Measurements from ENCODE around the gene CARD10. TPM values are rescaled to one million over a fixed set of nuclear protein-coding genes. Genes with fewer than 3 reads are reported as not detected.

CARD10 gene
- total and polyA plus RNA-seq, 2 of the 8 experiments (the other 6 are each of a cell fraction or from before 2014, with no cell fraction given) = 13.5 to 14.4 TPM

- TF ChIP-seq E2F6 (IDR thresholded peaks at IDR 0.05) (no peak), ZNF274 (IDR thresholded peaks at IDR 0.05; ENCODE audit: borderline replicate concordance, extremely low read depth, low read length) (no peak), PHF8 (conservative IDR thresholded peaks at IDR 0.05; ENCODE audit: low read depth, low read length) (no peak), CTCF (IDR thresholded peaks at IDR 0.05; ENCODE audit: control extremely low read depth in 1 of 3, insufficient read depth in 1 of 3, low read depth in 1 of 3, low read length in 3 of 3) (peak; percentile 79 to 94 (median 91)), EGR1 (IDR thresholded peaks at IDR 0.05; ENCODE audit: borderline replicate concordance, low read depth, low read length) (no peak), MAFK (IDR thresholded peaks at IDR 0.05; ENCODE audit: low read depth, low read length) (no peak), EZH2 (IDR thresholded peaks at IDR 0.05; ENCODE audit: low read depth, low read length, severe bottlenecking) (no peak), GTF2F1 (IDR thresholded peaks at IDR 0.05; ENCODE audit: borderline replicate concordance, low read depth, low read length) (no peak), YY1 (IDR thresholded peaks at IDR 0.05; ENCODE audit: low read depth, low read length) (no peak), KDM4A (IDR thresholded peaks at IDR 0.05; ENCODE audit: low read depth, low read length, severe bottlenecking) (no peak)
These were observed 20.8 kb downstream of the CARD10 start (continued) for GRCh38 chr22:37498289-37498909.
